B cell (primary cell): Measurements from ENCODE around the gene PCSK2. TPM values are rescaled to one million over a fixed set of nuclear protein-coding genes. Genes with fewer than 3 reads are reported as not detected.

Experiments used
- ATAC-seq: fragments of 200-7000 bp; cut with Tn5 transposase; one replicate; pipeline ENCODE4 v1.10.0; 2021; ENCODE audit warnings: low read depth, mild to moderate bottlenecking, moderate number of reproducible peaks, moderate library complexity
- CTCF ChIA-PET: fragments of 350-600 bp; sonication (Branson Sonifier 250); formaldehyde crosslinking; loops from one replicate; lab custom pipeline; 2021; ENCODE audit warnings: antibody characterized with exemption, inconsistent platforms; lab: Charles Lee
- POLR2A ChIA-PET: fragments of 350-600 bp; sonication (Branson Sonifier 250); formaldehyde crosslinking; loops from one replicate; lab custom pipeline; 2021; ENCODE audit warnings: antibody characterized with exemption; lab: Charles Lee
- DNase-seq: peaks from one replicate; pipeline ENCODE4 v3.0.0; 2013
- H2AFZ ChIP-seq: 2 replicates; pipeline ENCODE4 v1.6.1; 2012; ENCODE audit warnings: mild to moderate bottlenecking, low read depth, low read length; ENCODE audit not compliant: insufficient read depth, poor library complexity, severe bottlenecking
- H3K27ac ChIP-seq, 2 donors: 1 replicate in 1 of 2; 2 replicates in 1 of 2; pipeline ENCODE4 v1.5.1; 2012 to 2013; ENCODE audit warnings: low read length in 2 of 2, mild to moderate bottlenecking in 2 of 2, moderate library complexity in 1 of 2
- H3K27me3 ChIP-seq, 4 experiments: fragments of 200-600 bp in 1 of 4; sonication (generic) in 1 of 4; replicated peaks in 1 of 4; 1 replicate in 2 of 4; 2 replicates in 2 of 4; pipeline versions ENCODE4 v1.6.1 to v1.7.0; 2013 to 2016; ENCODE audit warnings: low read length in 3 of 4, mild to moderate bottlenecking in 2 of 4, mixed read lengths in 1 of 4, moderate library complexity in 1 of 4; ENCODE audit not compliant: insufficient read depth in 4 of 4, control insufficient read depth in 3 of 4; ENCODE audit errors: control extremely low read depth in 1 of 4
- H3K36me3 ChIP-seq, 2 experiments: replicated peaks in 1 of 2; 1 replicate in 1 of 2; 2 replicates in 1 of 2; pipeline versions ENCODE4 v1.6.1 to v1.7.1; 2013; ENCODE audit warnings: low read length in 1 of 2; ENCODE audit not compliant: insufficient read depth in 2 of 2, control insufficient read depth in 1 of 2; ENCODE audit errors: control extremely low read depth in 1 of 2, extremely low read depth in 1 of 2
- H3K4me1 ChIP-seq, 2 donors: fragments of 200-600 bp in 1 of 2; sonication (generic) in 1 of 2; 1 replicate in 1 of 2; 2 replicates in 1 of 2; pipeline versions ENCODE4 v1.5.1 to v1.6.1; 2013 to 2017; ENCODE audit warnings: low read length in 2 of 2; ENCODE audit not compliant: control insufficient read depth in 2 of 2, insufficient read depth in 2 of 2
- H3K4me2 ChIP-seq: replicated peaks from 2 replicates; pipeline ENCODE3; 2012; ENCODE audit warnings: mild to moderate bottlenecking, low read depth, low read length; ENCODE audit not compliant: poor library complexity, severe bottlenecking
- H3K4me3 ChIP-seq, 5 experiments: fragments of 200-600 bp in 1 of 5; sonication (generic) in 1 of 5; 1 replicate in 3 of 5; 2 replicates in 2 of 5; pipeline versions ENCODE4 v1.5.1 to v1.7.0; 2011 to 2016; ENCODE audit warnings: low read length in 4 of 5, mild to moderate bottlenecking in 4 of 5, low read depth in 2 of 5, control low read depth in 1 of 5, moderate library complexity in 1 of 5; ENCODE audit not compliant: insufficient read depth in 1 of 5; ENCODE audit errors: control extremely low read depth in 1 of 5, extremely low read depth in 1 of 5
- H3K79me2 ChIP-seq: fragments of 200-600 bp; sonication (generic); one replicate; pipeline ENCODE4 v1.6.0; 2016; ENCODE audit warnings: low read length; ENCODE audit not compliant: control insufficient read depth, insufficient read depth
- H3K9ac ChIP-seq: fragments of 200-600 bp; sonication (generic); 2 replicates; pipeline ENCODE4 v1.6.1; 2017; ENCODE audit warnings: mild to moderate bottlenecking, low read length, moderate library complexity
- H3K9me3 ChIP-seq, 3 donors: one replicate each; pipeline versions ENCODE4 v1.6.1 to v1.7.1; 2013; ENCODE audit warnings: low read length in 2 of 3; ENCODE audit not compliant: control insufficient read depth in 2 of 3, insufficient read depth in 1 of 3; ENCODE audit errors: control extremely low read depth in 1 of 3
- H4K20me1 ChIP-seq: 2 replicates; pipeline ENCODE4 v1.6.0; 2012; ENCODE audit warnings: mild to moderate bottlenecking, low read length; ENCODE audit not compliant: insufficient read depth, control insufficient read depth, poor library complexity, severe bottlenecking
- H3K27ac Mint-ChIP-seq: one replicate; pipeline ENCODE4 v1.8.0; 2021; ENCODE audit warnings: mixed read lengths
- H3K27me3 Mint-ChIP-seq: one replicate; pipeline ENCODE4 v1.8.0; 2021; ENCODE audit warnings: mixed read lengths
- H3K4me1 Mint-ChIP-seq: one replicate; pipeline ENCODE4 v1.8.0; 2021; ENCODE audit warnings: mixed read lengths
- H3K4me3 Mint-ChIP-seq: one replicate; pipeline ENCODE4 v1.8.0; 2021; ENCODE audit warnings: mixed read lengths
- H3K9me3 Mint-ChIP-seq: one replicate; pipeline ENCODE4 v1.8.0; 2022; ENCODE audit warnings: mixed read lengths; ENCODE audit not compliant: insufficient read depth
- EZH2 ChIP-seq: IDR thresholded peaks from 2 replicates; pipeline ENCODE4 v1.6.1; 2012; ENCODE audit warnings: borderline replicate concordance, low read depth, mild to moderate bottlenecking, moderate library complexity, low read length; ENCODE audit not compliant: insufficient read depth, poor library complexity, severe bottlenecking
- WGBS: methylation state at CpG from one replicate; pipeline ENCODE4 v1.1.5; 2013; ENCODE audit warnings: missing lambda C conversion rate; ENCODE audit not compliant: insufficient coverage; 5-methylcytosine and 5-hydroxymethylcytosine counted together
- intact Hi-C: fragments of 100-400 bp; cut with micrococcal nuclease; formaldehyde crosslinking; loops from one replicate; pipeline ENCODE4 v1.10.0; 2022
- polyA plus RNA-seq: library from polyadenylated mRNA; depleted of rRNA; stranded (reverse); fragments of >200 nt; gene quantifications from 2 replicates; pipeline ENCODE4 v1.2.3, GENCODE V29; 2012
- total RNA-seq, 2 donors: library from RNA; stranded (reverse); fragments of 120-200 nt in 1 of 2; gene quantifications; 1 replicate in 1 of 2; 2 replicates in 1 of 2; pipeline versions ENCODE4 v1.2.3 to v1.2.4, GENCODE V29; 2013 to 2022
- TF ChIP-seq, protein P1 (sequence below): fragments of 200-600 bp; IDR thresholded peaks from one replicate; pipeline ENCODE4 v1.8.0; 2022; ENCODE audit warnings: antibody characterized with exemption, mild to moderate bottlenecking

The PCSK2 gene
- total and polyA plus RNA-seq, 2 donors (not counting 1 experiment from before 2014, with no cell fraction given): not detected

DNA sequence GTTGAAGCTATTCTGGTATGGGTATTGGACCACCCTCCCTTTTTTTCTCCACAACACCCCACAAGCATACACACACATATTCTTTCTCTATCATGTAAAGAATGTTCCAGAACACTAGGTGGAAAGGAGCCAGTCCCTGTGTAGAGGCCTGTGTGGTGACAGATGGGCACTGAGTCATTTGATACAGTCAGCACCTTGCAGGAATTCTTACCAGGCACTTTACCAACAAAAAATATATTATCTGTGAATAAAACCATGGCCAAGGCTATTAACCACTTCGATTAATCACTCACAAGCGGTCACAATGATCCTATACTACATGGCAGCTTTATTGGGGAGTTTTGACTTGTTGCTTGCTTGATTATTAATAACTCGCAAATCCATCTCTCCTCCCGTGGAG lies 154.9 kb downstream of the PCSK2 start:
- H2AFZ ChIP-seq: no peak overlapping the region
- CTCF ChIA-PET: no interaction called here
- H3K4me1 ChIP-seq: no peaks in the 10 kb centered on the region
- H3K9me3 Mint-ChIP-seq: no peaks in the 10 kb centered on the region
- no peaks in the 10 kb centered on the region for H4K20me1 ChIP-seq
- H3K27me3 Mint-ChIP-seq: peaks cover 22% of the 10 kb centered on the region
- no peak overlapping the region for H3K9ac ChIP-seq
- no peak for DNase-seq
- no peaks in the 10 kb centered on the region for H3K4me1 Mint-ChIP-seq
- intact Hi-C loops: no loop called here
- H3K4me3 ChIP-seq: no peak overlapping the region
- no peaks in the 10 kb centered on the region for H3K9me3 ChIP-seq
- H3K4me3 Mint-ChIP-seq: no peak overlapping the region
- H3K36me3 ChIP-seq: no peaks in the 10 kb centered on the region
- H3K27me3 ChIP-seq: no peaks in the 10 kb centered on the region
- WGBS: no CpG with 5 or more reads among the region's 4 CpGs
- no peak overlapping the region for H3K27ac Mint-ChIP-seq
- H3K27ac ChIP-seq: no peak overlapping the region
- TF ChIP-seq EZH2: no peak
- TF ChIP-seq, protein P1, sequence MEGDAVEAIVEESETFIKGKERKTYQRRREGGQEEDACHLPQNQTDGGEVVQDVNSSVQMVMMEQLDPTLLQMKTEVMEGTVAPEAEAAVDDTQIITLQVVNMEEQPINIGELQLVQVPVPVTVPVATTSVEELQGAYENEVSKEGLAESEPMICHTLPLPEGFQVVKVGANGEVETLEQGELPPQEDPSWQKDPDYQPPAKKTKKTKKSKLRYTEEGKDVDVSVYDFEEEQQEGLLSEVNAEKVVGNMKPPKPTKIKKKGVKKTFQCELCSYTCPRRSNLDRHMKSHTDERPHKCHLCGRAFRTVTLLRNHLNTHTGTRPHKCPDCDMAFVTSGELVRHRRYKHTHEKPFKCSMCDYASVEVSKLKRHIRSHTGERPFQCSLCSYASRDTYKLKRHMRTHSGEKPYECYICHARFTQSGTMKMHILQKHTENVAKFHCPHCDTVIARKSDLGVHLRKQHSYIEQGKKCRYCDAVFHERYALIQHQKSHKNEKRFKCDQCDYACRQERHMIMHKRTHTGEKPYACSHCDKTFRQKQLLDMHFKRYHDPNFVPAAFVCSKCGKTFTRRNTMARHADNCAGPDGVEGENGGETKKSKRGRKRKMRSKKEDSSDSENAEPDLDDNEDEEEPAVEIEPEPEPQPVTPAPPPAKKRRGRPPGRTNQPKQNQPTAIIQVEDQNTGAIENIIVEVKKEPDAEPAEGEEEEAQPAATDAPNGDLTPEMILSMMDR: no peak
- H3K79me2 ChIP-seq: no peaks in the 10 kb centered on the region
- no peak for ATAC-seq
- no peak overlapping the region for H3K4me2 ChIP-seq
- POLR2A ChIA-PET: no interaction called here

DNA sequence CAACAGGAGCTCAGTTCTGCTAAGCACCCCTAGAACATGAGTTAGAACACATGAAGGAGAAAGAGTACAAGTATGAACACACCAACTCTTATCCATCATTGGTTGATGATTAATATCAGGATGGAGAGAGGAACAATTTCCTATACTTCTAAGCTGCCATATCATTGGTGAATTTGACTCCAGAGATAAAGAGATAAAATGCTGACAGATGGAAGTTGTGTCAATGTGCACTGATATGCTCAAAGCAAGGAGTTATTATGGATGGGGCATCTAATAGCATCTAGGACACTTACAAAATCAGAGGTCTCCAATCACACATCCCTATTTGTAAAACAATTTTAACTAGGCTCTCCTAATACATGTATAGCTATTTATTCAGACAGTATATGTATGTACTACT lies 159.0 kb downstream of the PCSK2 start:
- no peak overlapping the region for H3K4me3 ChIP-seq
- H3K4me3 Mint-ChIP-seq: no peak overlapping the region
- H3K27ac ChIP-seq: no peak overlapping the region
- no peaks in the 10 kb centered on the region for H3K27me3 ChIP-seq
- H3K4me1 Mint-ChIP-seq: no peaks in the 10 kb centered on the region
- POLR2A ChIA-PET: no interaction called here
- no peaks in the 10 kb centered on the region for H3K79me2 ChIP-seq
- H3K27me3 Mint-ChIP-seq: peaks cover 26% of the 10 kb centered on the region
- H4K20me1 ChIP-seq: no peaks in the 10 kb centered on the region
- H3K9me3 Mint-ChIP-seq: no peaks in the 10 kb centered on the region
- H3K4me2 ChIP-seq: no peak overlapping the region
- DNase-seq (no peak), ATAC-seq (no peak)
- H2AFZ ChIP-seq: no peak overlapping the region
- H3K9me3 ChIP-seq: no peaks in the 10 kb centered on the region
- CTCF ChIA-PET: no interaction called here
- no peak for TF ChIP-seq EZH2
- TF ChIP-seq, protein P1: no peak
- no peaks in the 10 kb centered on the region for H3K36me3 ChIP-seq
- H3K4me1 ChIP-seq: no peaks in the 10 kb centered on the region
- H3K9ac ChIP-seq: no peak overlapping the region
- intact Hi-C loops: no loop called here
- no peak overlapping the region for H3K27ac Mint-ChIP-seq
